K562 (cell line): ENCODE measurements around the gene ACSM5. TPM values are rescaled to one million over a fixed set of nuclear protein-coding genes. Genes with fewer than 3 reads are reported as not detected.

Experiments
- ATAC-seq: fragments of 200-7000 bp; cut with Tn5 transposase; 3 replicates; pipeline ENCODE4 v1.9.1; 2020; ENCODE audit warnings: moderate library complexity
- BruUV-seq: library from RNA; stranded (reverse); fragments of 400-500 nt; replicated peaks from 2 replicates; lab custom pipeline; 2021; lab: Mats Ljungman, UMichigan
- CTCF ChIA-PET: fragments of 300-600 bp; formaldehyde crosslinking; extraction: SDS; loops from one replicate; lab custom pipeline; 2021; ENCODE audit warnings: low intra/inter-chr PET ratio; lab: Yijun Ruan, JAX
- POLR2A ChIA-PET: fragments of 300-600, 350-650 bp; sonication (Branson Sonifier 250); formaldehyde crosslinking; extraction: SDS; loops from one replicate; lab custom pipeline; 2021; ENCODE audit warnings: antibody characterized with exemption, inconsistent platforms; lab: Yijun Ruan, JAX
- DNase-seq, 4 experiments: peaks; one replicate each; pipeline versions ENCODE4 v3.0.0 to v3.0.0-alpha.2; 2011 to 2018; ENCODE audit warnings: low spot score in 3 of 4, mixed read lengths in 3 of 4; ENCODE audit errors: extremely low read depth in 1 of 4
- FAIRE-seq: peaks from 2 replicates; lab custom pipeline; 2011; peaks lifted over from hg19 to GRCh38; lab: Jason Lieb, UNC
- H2AFZ ChIP-seq: 2 replicates; pipeline ENCODE4 v1.6.0; 2011; ENCODE audit warnings: low read depth, low read length, control low read depth, inconsistent platforms
- H3K27ac ChIP-seq: fragments of 200-600 bp; 3 replicates; pipeline ENCODE4 v1.8.0; 2011; ENCODE audit warnings: low read depth, mild to moderate bottlenecking, control low read depth, inconsistent platforms, low read length, moderate library complexity, mixed read lengths; ENCODE audit errors: extremely low read depth
- H3K27me3 ChIP-seq, 2 experiments: fragments of 300-600 bp in 1 of 2; 2 replicates in 1 of 2; 3 replicates in 1 of 2; pipeline versions ENCODE4 v1.6.0 to v1.8.0; 2011; ENCODE audit warnings: inconsistent platforms in 2 of 2, low read length in 2 of 2, mild to moderate bottlenecking in 1 of 2, mixed read lengths in 1 of 2, moderate library complexity in 1 of 2; ENCODE audit not compliant: control insufficient read depth in 2 of 2, insufficient read depth in 2 of 2
- H3K36me3 ChIP-seq: fragments of 300-600 bp; 3 replicates; pipeline ENCODE4 v1.8.0; 2011; ENCODE audit warnings: mild to moderate bottlenecking, low read length, inconsistent platforms; ENCODE audit not compliant: control insufficient read depth, insufficient read depth
- H3K4me1 ChIP-seq, 2 experiments: fragments of 200-600 bp in 1 of 2; replicated peaks in 1 of 2; 2 replicates in 1 of 2; 3 replicates in 1 of 2; pipeline versions ENCODE4 v1.5.1 to v1.8.0; 2011; ENCODE audit warnings: inconsistent platforms in 2 of 2, low read length in 2 of 2, mild to moderate bottlenecking in 1 of 2, mixed read lengths in 1 of 2, moderate library complexity in 1 of 2; ENCODE audit not compliant: control insufficient read depth in 2 of 2, insufficient read depth in 2 of 2
- H3K4me2 ChIP-seq: 2 replicates; pipeline ENCODE4 v1.6.1; 2011; ENCODE audit warnings: low read length, control low read depth, inconsistent platforms, mixed read lengths; ENCODE audit not compliant: insufficient read depth
- H3K4me3 ChIP-seq: fragments of 200-600 bp; sonication (generic), shearing (Covaris generic); 2 replicates; pipeline ENCODE4 v1.5.1; 2016; ENCODE audit warnings: control low read depth, inconsistent platforms
- H3K79me2 ChIP-seq: fragments of 200-600 bp; 3 replicates; pipeline ENCODE4 v1.8.0; 2011; ENCODE audit warnings: low read length, inconsistent platforms; ENCODE audit not compliant: control insufficient read depth, insufficient read depth
- H3K9ac ChIP-seq, 2 experiments: 2 replicates each; pipeline versions ENCODE4 v1.6.0 to v1.6.1; 2011; ENCODE audit warnings: low read depth in 2 of 2, low read length in 2 of 2, control low read depth in 1 of 2, inconsistent platforms in 1 of 2, mild to moderate bottlenecking in 1 of 2, mixed read lengths in 1 of 2; ENCODE audit not compliant: insufficient read depth in 1 of 2
- H3K9me1 ChIP-seq: one replicate; pipeline ENCODE4 v1.6.0; 2011; ENCODE audit warnings: inconsistent platforms, mild to moderate bottlenecking, low read length, moderate library complexity; ENCODE audit not compliant: control insufficient read depth, insufficient read depth
- H3K9me3 ChIP-seq: replicated peaks from 2 replicates; pipeline ENCODE4 v1.5.1; 2011; ENCODE audit warnings: low read depth, low read length, inconsistent platforms; ENCODE audit not compliant: control insufficient read depth, insufficient read depth
- H4K20me1 ChIP-seq: replicated peaks from 2 replicates; pipeline ENCODE4 v1.6.1; 2011; ENCODE audit warnings: low read length, inconsistent platforms, mixed read lengths; ENCODE audit not compliant: control insufficient read depth, insufficient read depth
- SPI1 ChIP-seq: IDR thresholded peaks from 2 replicates; pipeline ENCODE4 v1.6.1; 2011; ENCODE audit warnings: low read depth, low read length, control low read depth, borderline replicate concordance
- WGBS: fragments of 100-300 bp; shearing (Covaris generic); methylation state at CpG from one replicate; pipeline ENCODE4 v1.1.6; 2016; ENCODE audit warnings: low coverage, mixed read lengths; ENCODE audit not compliant: insufficient coverage; ENCODE audit errors: missing lambda C conversion rate; 5-methylcytosine and 5-hydroxymethylcytosine counted together
- in situ Hi-C: fragments of 300-500 bp; cut with MboI; formaldehyde crosslinking; loops from 4 replicates; pipeline ENCODE4 v1.15.0; 2018; ENCODE audit warnings: inconsistent platforms, mixed read lengths
- intact Hi-C: fragments of 100-400 bp; cut with micrococcal nuclease; formaldehyde crosslinking; loops from 2 replicates; pipeline ENCODE4 v1.14.2; 2022
- polyA plus RNA-seq, 8 experiments: library from polyadenylated mRNA; depleted of rRNA in 4 of 8; stranded (reverse) in 5 of 8; unstranded in 3 of 8; fragments of >200 nt; fragmentation: Nextera tagmentation in 2 of 8; fragmentation: Illumina TruSeq in 1 of 8; extraction: Ambion mirVana in 2 of 8; extraction: Trizol in 1 of 8; gene quantifications; 2 replicates each; pipeline versions ENCODE4 v1.2.1 to v1.2.3, GENCODE V29; 2011 to 2014; ENCODE audit warnings: inconsistent platforms in 1 of 8, missing spikeins in 1 of 8
- total RNA-seq, 7 experiments: library from RNA; depleted of rRNA in 6 of 7; stranded (reverse); fragments of >200 nt in 6 of 7; fragmentation: Illumina TruSeq in 2 of 7; extraction: Trizol in 2 of 7; gene quantifications; 2 replicates each; pipeline versions ENCODE4 v1.2.1 to v1.2.3, GENCODE V29; 2011 to 2021; ENCODE audit warnings: low replicate concordance in 1 of 7
- TF ChIP-seq, protein P1 (sequence below): sonication (generic); formaldehyde crosslinking; IDR thresholded peaks from 2 replicates; pipeline ENCODE4 v1.8.0; 2022; ENCODE audit warnings: mild to moderate bottlenecking, missing genetic modification reagents
- TF ChIP-seq, protein P2 (sequence below), 2 experiments: fragments of 450-650 bp in 1 of 2; sonication (generic) in 1 of 2; formaldehyde crosslinking in 1 of 2; IDR thresholded peaks; 2 replicates each; pipeline versions ENCODE4 v1.7.1 to v1.9.0; 2016 to 2022; ENCODE audit warnings: inconsistent platforms in 1 of 2, mild to moderate bottlenecking in 1 of 2, missing genetic modification reagents in 1 of 2

Gene ACSM5
- total and polyA plus RNA-seq, 9 of the 15 experiments (the other 6 are each of a cell fraction or from before 2014, with no cell fraction given): not detected

- 0 out of 5 replicates have a peak, but pooled peaks cover 0 to 3% of the 10 kb centered on the region in 2 experiments for H3K4me1 ChIP-seq
- no peaks in the 10 kb centered on the region for H3K9me1 ChIP-seq
- H2AFZ ChIP-seq: no peak overlapping the region
- in situ Hi-C loops: no loop called here
- CTCF ChIA-PET: no interaction called here
- no peaks in the 10 kb centered on the region for H4K20me1 ChIP-seq
- ATAC-seq (no peak), DNase-seq (no peak), FAIRE-seq (no peak)
- POLR2A ChIA-PET: no interaction called here
- H3K4me3 ChIP-seq: no peak overlapping the region
- H3K4me2 ChIP-seq: no peak overlapping the region
- no peak overlapping the region for H3K27ac ChIP-seq
- no peaks in the 10 kb centered on the region for H3K27me3 ChIP-seq
- H3K36me3 ChIP-seq: no peaks in the 10 kb centered on the region
- BruUV-seq: no TSS peak
- no peaks in the 10 kb centered on the region for H3K9me3 ChIP-seq
- intact Hi-C loops: no loop called here
- H3K79me2 ChIP-seq: no peaks in the 10 kb centered on the region
- TF ChIP-seq SPI1: peak; percentile 50; the same call in 1 of the 2 replicates
- TF ChIP-seq, protein P1, sequence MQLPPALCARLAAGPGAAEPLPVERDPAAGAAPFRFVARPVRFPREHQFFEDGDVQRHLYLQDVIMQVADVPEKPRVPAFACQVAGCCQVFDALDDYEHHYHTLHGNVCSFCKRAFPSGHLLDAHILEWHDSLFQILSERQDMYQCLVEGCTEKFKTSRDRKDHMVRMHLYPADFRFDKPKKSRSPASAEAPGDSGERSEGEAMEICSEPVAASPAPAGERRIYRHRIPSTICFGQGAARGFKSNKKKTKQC (CRISPR knock-in tag): no peak
- TF ChIP-seq, protein P2, sequence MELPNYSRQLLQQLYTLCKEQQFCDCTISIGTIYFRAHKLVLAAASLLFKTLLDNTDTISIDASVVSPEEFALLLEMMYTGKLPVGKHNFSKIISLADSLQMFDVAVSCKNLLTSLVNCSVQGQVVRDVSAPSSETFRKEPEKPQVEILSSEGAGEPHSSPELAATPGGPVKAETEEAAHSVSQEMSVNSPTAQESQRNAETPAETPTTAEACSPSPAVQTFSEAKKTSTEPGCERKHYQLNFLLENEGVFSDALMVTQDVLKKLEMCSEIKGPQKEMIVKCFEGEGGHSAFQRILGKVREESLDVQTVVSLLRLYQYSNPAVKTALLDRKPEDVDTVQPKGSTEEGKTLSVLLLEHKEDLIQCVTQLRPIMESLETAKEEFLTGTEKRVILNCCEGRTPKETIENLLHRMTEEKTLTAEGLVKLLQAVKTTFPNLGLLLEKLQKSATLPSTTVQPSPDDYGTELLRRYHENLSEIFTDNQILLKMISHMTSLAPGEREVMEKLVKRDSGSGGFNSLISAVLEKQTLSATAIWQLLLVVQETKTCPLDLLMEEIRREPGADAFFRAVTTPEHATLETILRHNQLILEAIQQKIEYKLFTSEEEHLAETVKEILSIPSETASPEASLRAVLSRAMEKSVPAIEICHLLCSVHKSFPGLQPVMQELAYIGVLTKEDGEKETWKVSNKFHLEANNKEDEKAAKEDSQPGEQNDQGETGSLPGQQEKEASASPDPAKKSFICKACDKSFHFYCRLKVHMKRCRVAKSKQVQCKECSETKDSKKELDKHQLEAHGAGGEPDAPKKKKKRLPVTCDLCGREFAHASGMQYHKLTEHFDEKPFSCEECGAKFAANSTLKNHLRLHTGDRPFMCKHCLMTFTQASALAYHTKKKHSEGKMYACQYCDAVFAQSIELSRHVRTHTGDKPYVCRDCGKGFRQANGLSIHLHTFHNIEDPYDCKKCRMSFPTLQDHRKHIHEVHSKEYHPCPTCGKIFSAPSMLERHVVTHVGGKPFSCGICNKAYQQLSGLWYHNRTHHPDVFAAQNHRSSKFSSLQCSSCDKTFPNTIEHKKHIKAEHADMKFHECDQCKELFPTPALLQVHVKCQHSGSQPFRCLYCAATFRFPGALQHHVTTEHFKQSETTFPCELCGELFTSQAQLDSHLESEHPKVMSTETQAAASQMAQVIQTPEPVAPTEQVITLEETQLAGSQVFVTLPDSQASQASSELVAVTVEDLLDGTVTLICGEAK (IDR thresholded peaks at IDR 0.05): peak; percentile 87
- TF ChIP-seq, protein P2 (CRISPR knock-in tag; IDR thresholded peaks at IDR 0.05): no peak
- WGBS: 10% methylated on average over 1 of the region's 1 CpG
- H3K9ac ChIP-seq: no peak overlapping the region
These were observed 76.1 kb downstream of the ACSM5 start for GRCh38 chr16:20485408-20485807.
